DOHH2 (cell line): ENCODE measurements around the gene MARK1.

ENCODE experiments used
- H3F3A ChIP-seq: fragments of 200-600 bp; sonication (generic), shearing (Covaris generic); 2 replicates; pipeline ENCODE4 v1.6.0; 2016; ENCODE audit warnings: antibody characterized with exemption, mild to moderate bottlenecking; ENCODE audit not compliant: control insufficient read depth, insufficient read depth
- H3K27ac ChIP-seq: fragments of 200-600 bp; sonication (generic); 2 replicates; pipeline ENCODE4 v1.5.1; 2014; ENCODE audit warnings: low read depth, mild to moderate bottlenecking, low read length, moderate library complexity
- H3K27me3 ChIP-seq: fragments of 200-600 bp; sonication (generic); 2 replicates; pipeline ENCODE4 v1.6.1; 2014; ENCODE audit warnings: mild to moderate bottlenecking, low read length, mixed read lengths; ENCODE audit not compliant: control insufficient read depth
- H3K36me3 ChIP-seq: fragments of 200-600 bp; sonication (generic); 2 replicates; pipeline ENCODE4 v1.6.1; 2014; ENCODE audit warnings: mild to moderate bottlenecking, low read length, moderate library complexity, mixed read lengths; ENCODE audit not compliant: control insufficient read depth
- H3K4me1 ChIP-seq: fragments of 200-600 bp; sonication (generic); 2 replicates; pipeline ENCODE4 v1.6.1; 2014; ENCODE audit warnings: mild to moderate bottlenecking, low read length, mixed read lengths; ENCODE audit not compliant: control insufficient read depth
- H3K4me2 ChIP-seq: fragments of 200-600 bp; sonication (generic); 2 replicates; pipeline ENCODE4 v1.6.0; 2014; ENCODE audit warnings: mild to moderate bottlenecking, low read length, moderate library complexity
- H3K4me3 ChIP-seq: fragments of 200-600 bp; sonication (generic); 2 replicates; pipeline ENCODE4 v1.5.1; 2014; ENCODE audit warnings: mild to moderate bottlenecking, low read length, mixed read lengths
- H3K79me2 ChIP-seq: fragments of 200-600 bp; sonication (generic); 2 replicates; pipeline ENCODE4 v1.6.1; 2014; ENCODE audit warnings: mild to moderate bottlenecking, low read length, mixed read lengths; ENCODE audit not compliant: control insufficient read depth
- H3K9me2 ChIP-seq: fragments of 200-600 bp; sonication (generic); replicated peaks from 2 replicates; pipeline ENCODE4 v1.6.1; 2014; ENCODE audit warnings: mild to moderate bottlenecking, low read length, mixed read lengths; ENCODE audit not compliant: control insufficient read depth
- H3K9me3 ChIP-seq: fragments of 200-600 bp; sonication (generic); 2 replicates; pipeline ENCODE4 v1.6.1; 2014; ENCODE audit warnings: antibody characterized with exemption, low read length, mixed read lengths; ENCODE audit not compliant: control insufficient read depth, insufficient read depth
- H4K20me1 ChIP-seq: fragments of 200-600 bp; sonication (generic); 2 replicates; pipeline ENCODE4 v1.6.0; 2014; ENCODE audit warnings: low read depth, mild to moderate bottlenecking, antibody characterized with exemption, low read length, moderate library complexity; ENCODE audit not compliant: control insufficient read depth, insufficient read depth
- EZH2phosphoT487 ChIP-seq: fragments of 200-600 bp; sonication (generic); IDR thresholded peaks from 2 replicates; pipeline ENCODE4 v1.6.1; 2017; ENCODE audit warnings: borderline replicate concordance, mild to moderate bottlenecking, antibody characterized with exemption, low read length, moderate library complexity, mixed read lengths
- TF ChIP-seq, protein P1 (sequence below): fragments of 200-600 bp; sonication (generic); IDR thresholded peaks from one replicate; pipeline ENCODE4 v1.5.1; 2014; ENCODE audit warnings: antibody characterized with exemption, mild to moderate bottlenecking, low read depth, low read length; ENCODE audit not compliant: poor library complexity, severe bottlenecking

MARK1 gene

GRCh38 chr1:220575718-220576497 is 48.0 kb downstream of the MARK1 start:
- Histone ChIP-seq H3K4me1 (no peaks in the 10 kb centered on the region), H3K36me3 (no peaks in the 10 kb centered on the region), H3K27ac (no peak overlapping the region), H3K4me2 (no peak overlapping the region), H4K20me1 (no peaks in the 10 kb centered on the region), H3F3A (no peaks in the 10 kb centered on the region), H3K79me2 (no peaks in the 10 kb centered on the region; the same call in 1 of the 2 replicates), H3K4me3 (no peak overlapping the region), H3K9me3 (no peaks in the 10 kb centered on the region; the same call in none of the 2 replicates), H3K27me3 (no peaks in the 10 kb centered on the region), H3K9me2 (no peaks in the 10 kb centered on the region)
- TF ChIP-seq, protein P1, sequence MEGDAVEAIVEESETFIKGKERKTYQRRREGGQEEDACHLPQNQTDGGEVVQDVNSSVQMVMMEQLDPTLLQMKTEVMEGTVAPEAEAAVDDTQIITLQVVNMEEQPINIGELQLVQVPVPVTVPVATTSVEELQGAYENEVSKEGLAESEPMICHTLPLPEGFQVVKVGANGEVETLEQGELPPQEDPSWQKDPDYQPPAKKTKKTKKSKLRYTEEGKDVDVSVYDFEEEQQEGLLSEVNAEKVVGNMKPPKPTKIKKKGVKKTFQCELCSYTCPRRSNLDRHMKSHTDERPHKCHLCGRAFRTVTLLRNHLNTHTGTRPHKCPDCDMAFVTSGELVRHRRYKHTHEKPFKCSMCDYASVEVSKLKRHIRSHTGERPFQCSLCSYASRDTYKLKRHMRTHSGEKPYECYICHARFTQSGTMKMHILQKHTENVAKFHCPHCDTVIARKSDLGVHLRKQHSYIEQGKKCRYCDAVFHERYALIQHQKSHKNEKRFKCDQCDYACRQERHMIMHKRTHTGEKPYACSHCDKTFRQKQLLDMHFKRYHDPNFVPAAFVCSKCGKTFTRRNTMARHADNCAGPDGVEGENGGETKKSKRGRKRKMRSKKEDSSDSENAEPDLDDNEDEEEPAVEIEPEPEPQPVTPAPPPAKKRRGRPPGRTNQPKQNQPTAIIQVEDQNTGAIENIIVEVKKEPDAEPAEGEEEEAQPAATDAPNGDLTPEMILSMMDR, result no peak
- TF ChIP-seq EZH2phosphoT487, result no peak

- Histone ChIP-seq H3K36me3 (no peaks in the 10 kb centered on the region), H3K27me3 (no peaks in the 10 kb centered on the region), H3K79me2 (no peaks in the 10 kb centered on the region; the same call in 1 of the 2 replicates), H3K9me2 (no peaks in the 10 kb centered on the region), H4K20me1 (no peaks in the 10 kb centered on the region), H3F3A (no peaks in the 10 kb centered on the region), H3K4me3 (no peak overlapping the region), H3K4me1 (no peaks in the 10 kb centered on the region), H3K27ac (no peak overlapping the region), H3K4me2 (no peak overlapping the region), H3K9me3 (no peaks in the 10 kb centered on the region; the same call in none of the 2 replicates)
- TF ChIP-seq, protein P1, result no peak
- TF ChIP-seq EZH2phosphoT487, result no peak
Observed at GRCh38 chr1:220577926-220578325, 50.0 kb downstream of the MARK1 start.

DNA sequence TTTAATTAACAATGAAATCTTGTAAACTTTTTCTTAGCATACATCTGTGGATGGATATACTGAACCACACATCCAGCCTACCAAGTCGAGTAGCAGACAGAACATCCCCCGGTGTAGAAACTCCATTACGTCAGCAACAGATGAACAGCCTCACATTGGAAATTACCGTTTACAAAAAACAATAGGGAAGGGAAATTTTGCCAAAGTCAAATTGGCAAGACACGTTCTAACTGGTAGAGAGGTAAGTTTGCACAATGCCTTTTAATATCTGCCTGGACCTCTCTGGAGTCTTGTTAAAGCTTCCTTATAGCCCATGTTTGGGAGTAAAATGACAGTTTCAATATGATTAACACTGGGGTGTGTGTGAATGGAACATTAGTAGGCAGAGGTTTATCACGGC is 51.4 kb downstream of the MARK1 start:
- Histone ChIP-seq H3K36me3 (no peaks in the 10 kb centered on the region), H4K20me1 (no peaks in the 10 kb centered on the region), H3K4me3 (no peak overlapping the region), H3K79me2 (no peaks in the 10 kb centered on the region), H3K4me1 (no peaks in the 10 kb centered on the region), H3K27me3 (no peaks in the 10 kb centered on the region), H3F3A (no peaks in the 10 kb centered on the region), H3K9me3 (no peaks in the 10 kb centered on the region; the same call in none of the 2 replicates), H3K9me2 (no peaks in the 10 kb centered on the region), H3K4me2 (no peak overlapping the region), H3K27ac (no peak overlapping the region)
- no peak for TF ChIP-seq EZH2phosphoT487
- TF ChIP-seq, protein P1, result no peak
